GM21737 (cell line): Measurements from ENCODE around the gene GPX4.

Experiments
- ATAC-seq: cut with Tn5 transposase; IDR thresholded peaks from one replicate; pipeline ENCODE4 v1.9.1; 2021; ENCODE audit warnings: mild to moderate bottlenecking, moderate library complexity; ENCODE audit not compliant: unreplicated experiment

Gene GPX4

DNA sequence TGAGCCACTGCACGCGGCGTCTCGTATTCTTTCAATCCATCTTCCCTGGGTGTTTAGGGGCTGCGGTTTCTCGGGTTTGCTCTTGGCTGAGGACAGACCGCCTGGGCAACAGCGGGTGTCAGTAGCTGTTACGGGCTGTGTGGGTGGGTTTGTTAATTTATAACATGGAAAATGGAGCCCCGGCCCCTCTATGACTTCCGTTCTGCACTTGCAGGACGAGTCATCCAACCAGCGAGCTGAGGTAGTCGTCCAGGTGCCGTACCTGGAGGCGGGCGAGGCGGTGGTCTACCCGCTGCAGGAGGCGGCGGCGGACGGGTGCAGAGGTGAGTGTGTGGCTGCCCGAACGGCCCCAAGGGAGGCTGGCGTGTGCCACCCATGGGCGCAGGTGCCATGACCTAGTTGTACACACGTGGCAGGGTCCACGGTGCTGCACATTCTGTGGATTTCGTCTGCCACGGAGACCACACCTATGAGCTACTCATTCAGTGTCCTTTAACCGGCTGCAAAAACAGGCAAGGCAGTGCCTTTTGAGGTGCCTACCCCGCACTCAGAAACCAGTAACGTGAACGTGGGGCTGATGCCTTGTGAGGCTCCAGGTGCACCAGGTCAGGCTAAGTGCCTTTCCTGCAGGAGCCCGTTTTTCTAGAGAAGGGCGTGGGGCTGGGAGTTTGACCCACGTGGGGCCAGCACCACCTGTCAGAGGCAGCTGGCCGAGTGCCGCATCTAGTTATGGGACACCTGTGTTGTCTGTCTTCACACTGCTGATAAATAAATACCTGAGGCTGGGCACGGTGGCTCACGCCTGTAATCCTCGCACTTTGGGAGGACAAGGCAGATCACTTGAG lies 19.5 kb upstream of the GPX4 start:
- ATAC-seq: no peak

DNA sequence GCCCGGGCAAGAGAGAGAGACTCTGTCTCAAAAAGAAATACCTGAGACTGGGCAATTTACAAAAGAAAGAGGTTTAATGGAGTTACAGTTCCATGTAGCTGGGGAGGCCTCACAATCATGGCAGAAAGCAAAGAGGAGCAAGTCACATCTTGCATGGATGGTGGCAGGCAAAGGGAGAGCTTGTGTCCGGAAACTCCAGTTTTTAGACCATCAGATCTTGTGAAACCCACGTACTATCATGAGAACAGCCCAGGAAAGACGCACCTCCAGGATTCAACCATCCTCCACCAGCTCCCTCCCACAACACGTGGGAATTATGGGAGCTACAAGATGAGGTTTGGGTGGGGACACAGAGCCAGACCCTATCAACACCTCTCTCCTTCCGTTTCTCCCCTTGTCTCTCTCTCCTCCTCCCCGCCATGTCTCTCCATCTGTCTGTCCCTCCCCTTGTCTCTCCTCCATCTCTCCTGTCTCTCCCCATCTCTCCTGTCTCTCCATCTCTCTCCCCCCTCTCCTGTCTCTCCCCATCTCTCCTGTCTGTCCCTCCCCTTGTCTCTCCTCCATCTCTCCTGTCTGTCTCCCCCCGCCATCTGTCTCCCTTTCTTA lies 18.6 kb upstream of the GPX4 start:
- no peak for ATAC-seq

DNA sequence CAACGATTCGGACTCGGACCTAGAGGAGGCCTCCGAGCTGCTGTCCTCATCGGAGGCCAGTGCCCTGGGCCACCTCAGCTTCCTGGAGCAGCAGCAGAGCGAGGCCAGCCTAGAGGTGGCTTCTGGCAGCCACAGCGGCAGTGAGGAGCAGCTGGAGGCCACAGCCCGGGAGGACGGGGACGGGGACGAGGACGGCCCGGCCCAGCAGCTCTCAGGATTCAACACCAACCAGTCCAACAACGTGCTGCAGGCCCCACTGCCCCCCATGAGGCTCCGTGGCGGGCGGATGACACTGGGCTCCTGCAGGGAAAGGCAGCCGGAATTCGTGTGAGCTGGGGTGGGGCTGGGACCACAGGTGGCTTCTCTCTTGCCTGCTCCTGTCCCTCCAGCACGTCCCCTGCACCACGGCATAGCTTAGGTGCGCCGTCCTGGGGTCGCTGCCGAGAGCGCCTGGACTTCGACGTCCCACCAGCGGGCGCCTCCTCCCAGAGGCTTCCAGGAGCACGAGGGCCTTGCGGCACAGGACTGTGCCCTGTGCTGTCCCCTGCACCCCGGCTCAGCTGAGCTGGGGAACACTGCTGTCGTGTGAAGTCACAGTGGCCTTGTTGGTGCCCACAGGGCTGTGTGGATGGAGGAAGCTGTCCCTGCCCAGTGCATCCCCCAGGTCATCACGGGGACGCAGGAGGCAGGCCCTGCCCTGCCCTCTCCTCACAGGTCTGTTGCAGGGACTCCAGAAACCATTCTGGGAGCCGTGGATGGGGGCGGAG lies 17.9 kb upstream of the GPX4 start:
- no peak for ATAC-seq

DNA sequence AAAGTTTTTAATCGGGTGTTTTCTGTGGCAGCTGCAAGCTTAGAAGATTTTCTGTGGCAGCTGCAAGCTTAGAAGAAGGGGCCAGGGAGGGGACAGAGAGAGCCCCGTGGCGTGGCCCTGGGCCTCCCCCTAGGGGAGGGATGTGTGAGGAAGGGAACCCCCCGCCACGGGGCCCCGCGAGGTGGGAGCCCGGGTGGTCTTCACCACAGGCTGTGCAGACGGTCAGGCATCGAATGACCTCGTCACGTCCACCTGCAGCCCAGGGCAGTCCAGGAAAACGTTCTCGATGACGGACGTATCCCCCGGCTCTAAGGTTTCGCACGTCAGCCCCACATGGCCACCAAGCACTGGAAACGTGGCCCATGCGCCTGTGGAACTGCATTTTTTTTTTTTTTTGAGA lies 17.2 kb upstream of the GPX4 start:
- no peak for ATAC-seq

GRCh38 chr19:1087813-1088415 lies 15.9 kb upstream of the GPX4 start:
- no peak for ATAC-seq

- no peak for ATAC-seq
These were observed 15.3 kb upstream of the GPX4 start for GRCh38 chr19:1088416-1089010.

GRCh38 chr19:1089126-1089771 lies 14.5 kb upstream of the GPX4 start:
- no peak for ATAC-seq

DNA sequence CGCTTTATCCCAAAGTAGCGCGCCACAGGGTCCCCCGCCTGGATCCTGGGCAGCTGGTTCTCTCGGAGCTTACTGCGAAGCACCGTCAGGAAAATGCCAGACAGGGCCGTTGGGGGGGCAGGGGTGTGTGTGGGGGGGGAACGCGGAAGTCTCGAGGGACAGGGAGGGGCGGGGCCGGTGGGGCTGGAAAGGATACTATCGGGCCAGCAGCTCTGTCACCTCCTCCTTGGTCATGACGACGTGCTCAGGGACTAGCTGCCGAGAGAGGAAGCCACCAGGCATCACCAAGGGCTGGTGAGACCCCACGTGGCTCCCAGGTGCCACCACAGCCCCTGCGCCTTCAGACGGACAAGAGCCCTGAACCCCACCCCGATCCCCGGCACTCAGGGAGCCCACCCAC lies 13.9 kb upstream of the GPX4 start:
- ATAC-seq: no peak

DNA sequence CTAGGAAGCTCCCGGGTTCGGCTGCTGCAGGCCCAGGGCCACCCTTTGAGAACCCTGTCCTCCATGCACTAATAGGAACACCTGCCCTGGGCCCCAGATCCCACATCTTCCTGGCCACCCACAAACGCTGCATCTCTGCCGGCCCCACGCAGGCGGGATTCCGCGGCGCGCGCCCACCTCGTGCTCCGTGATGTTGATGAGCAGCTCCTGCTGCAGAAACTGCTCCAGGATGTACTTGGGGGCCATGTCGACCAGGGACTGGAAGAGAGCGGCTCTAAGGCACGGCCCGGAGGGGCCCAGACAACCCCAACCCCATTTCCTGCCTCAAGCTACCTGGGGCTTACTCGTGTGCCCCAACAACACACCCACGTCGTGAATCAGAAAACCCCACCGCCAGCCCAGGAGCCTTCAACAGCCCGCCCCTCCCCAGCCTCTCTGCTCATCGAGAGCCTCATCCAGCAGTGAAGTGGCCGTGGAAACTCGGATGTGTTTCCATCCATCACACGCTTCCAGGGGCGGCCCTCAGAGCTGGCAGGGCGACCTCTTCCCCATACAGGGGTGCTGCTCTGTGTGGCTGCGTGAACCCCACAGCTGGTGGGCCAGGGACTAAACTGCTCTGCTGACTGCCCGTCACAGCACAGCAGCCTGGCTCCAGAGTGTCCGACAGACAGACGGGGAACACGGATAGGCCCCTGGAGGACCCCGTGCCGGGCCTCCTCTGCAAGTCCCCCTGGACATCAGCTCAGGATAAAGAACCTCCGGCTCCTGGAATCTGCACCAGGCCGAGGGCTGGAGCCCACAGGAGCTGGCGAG lies 12.9 kb upstream of the GPX4 start:
- ATAC-seq: no peak

DNA sequence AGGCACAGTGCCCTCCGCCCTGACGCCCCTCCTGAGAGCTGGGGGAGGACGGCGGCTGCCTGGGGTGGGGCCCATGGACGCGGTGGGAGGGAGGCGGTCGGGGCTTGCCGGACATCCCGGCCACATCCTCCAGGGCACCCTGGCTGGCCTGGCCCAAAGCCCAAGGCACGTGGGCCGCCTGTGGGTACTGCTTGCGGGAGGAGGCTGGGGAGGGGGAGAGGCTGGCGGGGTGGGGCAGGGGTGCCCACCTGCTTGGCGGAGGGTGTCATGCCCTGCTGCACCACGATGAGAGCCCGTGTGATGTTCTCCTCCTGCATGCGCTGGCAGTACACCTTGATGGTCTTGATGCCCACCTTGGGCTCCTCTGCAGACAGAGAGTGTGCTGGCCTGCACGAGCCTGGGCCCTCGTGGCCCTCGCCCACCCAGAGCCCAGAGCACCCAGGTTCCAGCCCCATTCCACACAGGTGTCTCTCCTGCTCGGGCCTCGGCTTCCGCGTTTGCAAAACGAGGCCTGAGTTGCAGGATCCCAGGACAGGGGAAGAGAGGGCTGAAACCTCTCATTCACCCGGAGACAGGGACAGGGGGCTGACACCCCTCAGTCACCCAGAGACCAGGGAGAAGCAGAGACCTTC lies 12.1 kb upstream of the GPX4 start:
- no peak for ATAC-seq

- no peak for ATAC-seq
These were observed 10.5 kb upstream of the GPX4 start for GRCh38 chr19:1093330-1093729.

DNA sequence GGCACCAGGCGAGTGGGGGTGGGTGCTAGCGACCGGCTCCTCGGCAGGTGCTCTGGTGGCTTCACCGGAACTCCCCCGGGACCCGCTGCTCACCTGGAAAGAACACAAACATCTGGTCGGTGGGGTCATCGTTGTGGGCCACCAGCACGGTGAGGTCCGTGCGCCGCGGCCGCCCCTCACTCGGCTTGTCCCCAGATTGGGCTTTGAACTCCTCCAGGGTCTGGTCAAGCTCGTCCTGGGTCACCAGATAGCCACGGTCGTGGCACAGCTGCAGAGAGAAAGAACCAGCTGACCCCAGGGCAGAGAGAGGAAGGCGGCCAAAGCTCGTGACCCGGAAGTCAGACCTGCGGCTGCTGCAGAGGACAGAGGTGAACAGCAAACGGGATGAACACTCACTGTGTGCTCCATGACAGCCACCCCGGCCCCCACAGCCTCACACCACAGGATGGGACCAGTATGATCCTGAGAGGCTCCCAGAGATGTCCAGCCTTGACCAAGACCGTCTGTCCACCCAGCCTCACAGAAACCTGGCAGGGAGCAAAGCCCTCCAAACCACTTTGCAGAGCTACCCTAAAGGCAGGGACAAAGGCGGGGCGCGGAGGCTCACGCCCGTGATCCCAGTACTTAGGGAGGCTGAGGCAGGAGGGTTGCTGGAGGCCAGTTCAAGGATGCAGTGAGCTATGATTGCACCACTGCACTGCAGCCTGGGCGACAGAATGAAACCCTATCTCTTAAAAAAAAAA lies 9.8 kb upstream of the GPX4 start:
- no peak for ATAC-seq

GRCh38 chr19:1094655-1094977 lies 9.2 kb upstream of the GPX4 start:
- no peak for ATAC-seq

DNA sequence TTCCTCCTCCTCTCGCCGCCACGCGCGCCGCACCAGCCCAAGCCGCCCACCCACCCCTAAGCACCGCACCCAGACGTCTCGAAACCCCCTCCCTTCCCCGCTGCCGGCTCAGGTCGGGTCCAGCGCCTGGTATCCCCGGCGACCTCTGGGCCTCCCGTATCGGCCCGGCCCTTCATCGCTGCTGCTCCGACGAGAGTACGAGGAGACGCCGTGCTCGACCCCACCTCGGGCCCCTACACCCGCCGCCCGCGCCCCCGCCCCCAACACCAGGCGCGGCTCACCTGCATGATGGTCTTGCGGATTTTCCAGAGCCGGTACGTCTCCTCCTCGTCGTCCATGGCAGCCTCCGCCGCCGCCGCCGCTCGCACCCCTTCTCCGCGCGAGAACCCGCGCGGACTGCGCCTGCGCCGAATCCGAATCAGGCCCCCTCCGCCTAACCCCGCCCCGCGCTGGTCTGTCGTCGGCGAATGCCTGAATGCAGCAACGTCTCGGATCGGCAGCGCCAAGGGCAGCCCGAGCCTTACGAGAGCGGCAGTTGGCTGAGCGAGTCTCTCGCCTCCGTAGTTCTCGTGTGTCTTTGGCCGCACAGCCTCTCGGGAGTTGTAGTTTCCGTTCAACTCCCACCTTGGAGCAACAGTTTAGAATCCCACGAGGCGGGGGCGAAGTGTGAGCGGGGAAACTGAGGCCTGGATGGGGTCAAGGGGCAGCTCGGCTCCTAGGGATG lies 8.7 kb upstream of the GPX4 start, which contains the start of gene POLR2E:
POLR2E (minus strand) TSS at position 398 of the 724 bp plus-strand sequence; CDS start at position 338, 60 bp downstream.
- peak; percentile 78 for ATAC-seq

DNA sequence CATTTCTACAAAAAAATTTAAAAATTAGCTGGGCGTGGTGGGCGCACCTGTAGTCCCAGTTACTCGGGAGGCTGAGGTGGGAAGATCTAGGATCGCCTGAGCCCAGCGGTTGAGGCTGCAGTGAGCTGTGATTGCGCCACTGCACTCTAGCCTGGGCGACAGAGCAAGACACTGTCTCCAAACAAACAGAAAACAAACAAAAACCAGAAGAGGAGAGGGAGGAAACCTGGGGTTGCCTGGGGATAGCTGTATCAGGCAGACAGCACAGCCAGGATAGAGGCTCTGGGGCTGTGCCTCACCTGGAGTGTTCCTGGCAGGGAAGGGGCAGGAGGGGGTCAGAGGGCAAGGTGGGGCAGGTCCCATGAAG lies 6.0 kb upstream of the GPX4 start:
- no peak for ATAC-seq

DNA sequence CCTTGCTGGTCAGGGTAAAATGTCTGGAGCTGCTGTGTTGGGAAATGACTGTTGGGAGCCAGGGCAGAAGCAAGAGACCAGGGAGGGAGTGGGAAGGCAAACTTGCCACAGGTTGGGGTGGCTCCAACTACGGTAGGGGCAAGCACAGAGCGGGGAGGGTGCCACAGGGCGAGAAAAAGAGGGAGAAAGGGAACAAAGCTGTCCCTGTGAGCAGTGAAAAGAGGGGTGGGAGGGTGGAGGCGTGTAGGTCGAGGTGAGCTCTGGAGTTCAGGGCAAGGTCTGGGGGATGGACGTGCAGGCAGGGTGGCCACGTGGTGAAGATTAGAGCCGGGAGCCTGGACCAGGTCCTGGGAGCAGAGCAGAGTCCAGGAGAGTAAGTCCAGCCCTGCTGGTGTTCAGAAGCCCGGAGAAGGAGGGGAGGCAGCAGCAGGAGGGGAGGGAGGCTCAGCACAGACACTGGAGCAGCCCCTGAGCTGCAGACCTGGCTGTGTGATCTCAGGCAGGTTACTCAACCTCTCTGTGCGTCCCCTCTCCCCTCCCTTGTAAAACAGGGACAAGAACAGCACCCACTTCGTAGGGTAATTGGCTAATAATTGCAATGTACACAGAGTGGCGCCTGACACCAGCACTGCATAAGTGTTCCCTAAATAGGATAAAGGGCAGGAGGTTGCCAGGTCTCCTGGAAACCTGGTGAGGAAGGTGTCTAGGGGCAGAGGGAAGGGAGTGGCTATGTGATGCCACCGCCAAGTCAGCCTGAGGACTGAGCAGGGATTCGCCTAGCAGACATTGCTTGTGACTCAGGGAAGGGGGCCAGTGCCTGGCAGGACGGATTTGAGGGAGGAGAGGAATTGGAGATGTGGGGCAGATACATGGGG lies 5.4 kb upstream of the GPX4 start:
- no peak for ATAC-seq

GRCh38 chr19:1101337-1101698 lies 2.5 kb upstream of the GPX4 start:
- no peak for ATAC-seq
